Neural cell (in vitro differentiated cells): ENCODE results near the gene PIK3R1. TPM values are rescaled to one million over a fixed set of nuclear protein-coding genes. Genes with fewer than 3 reads are reported as not detected.

ENCODE experiments used
- H2AFZ ChIP-seq: fragments of 200-600, 300-800 bp; sonication (generic), shearing (Covaris generic); 2 replicates; pipeline ENCODE4 v1.6.0; 2014; ENCODE audit warnings: low read depth, mild to moderate bottlenecking, antibody characterized with exemption, low read length, moderate library complexity
- H3F3A ChIP-seq: fragments of 200-600 bp; shearing (Covaris generic); 2 replicates; pipeline ENCODE4 v1.6.1; 2016; ENCODE audit warnings: mild to moderate bottlenecking, moderate library complexity, mixed read lengths, antibody characterized with exemption, low read length; ENCODE audit not compliant: insufficient read depth, poor library complexity, severe bottlenecking
- H3K27ac ChIP-seq: fragments of 200-600, 300-800 bp; sonication (generic), shearing (Covaris generic); 2 replicates; pipeline ENCODE4 v1.5.1; 2014; ENCODE audit warnings: mild to moderate bottlenecking, low read length, moderate library complexity
- H3K27me3 ChIP-seq: fragments of 300-800, 200-600 bp; sonication (generic), shearing (Covaris generic); 2 replicates; pipeline ENCODE4 v1.6.0; 2014; ENCODE audit warnings: mild to moderate bottlenecking, low read depth, low read length, moderate library complexity; ENCODE audit not compliant: insufficient read depth
- H3K36me3 ChIP-seq: fragments of 300-800, 200-600 bp; sonication (generic), shearing (Covaris generic); 2 replicates; pipeline ENCODE4 v1.5.1; 2014; ENCODE audit warnings: mild to moderate bottlenecking, antibody characterized with exemption, low read length, moderate library complexity; ENCODE audit not compliant: insufficient read depth
- H3K4me2 ChIP-seq: fragments of 300-800, 200-600 bp; sonication (generic), shearing (Covaris generic); 2 replicates; pipeline ENCODE4 v1.6.0; 2014; ENCODE audit warnings: mild to moderate bottlenecking, low read length
- H3K4me3 ChIP-seq: fragments of 300-800, 200-600 bp; sonication (generic), shearing (Covaris generic); 2 replicates; pipeline ENCODE4 v1.5.1; 2014; ENCODE audit warnings: mild to moderate bottlenecking, low read length, moderate library complexity
- H3K79me2 ChIP-seq: fragments of 200-600 bp; shearing (Covaris generic); replicated peaks from 2 replicates; pipeline ENCODE4 v1.6.0; 2014; ENCODE audit warnings: mild to moderate bottlenecking, low read length, moderate library complexity; ENCODE audit not compliant: insufficient read depth
- H3K9ac ChIP-seq: fragments of 300-800, 200-600 bp; sonication (generic), shearing (Covaris generic); 2 replicates; pipeline ENCODE4 v1.6.1; 2016; ENCODE audit warnings: mild to moderate bottlenecking, low read length, mixed read lengths
- H3K9me2 ChIP-seq: fragments of 200-600 bp; shearing (Covaris generic); 2 replicates; pipeline ENCODE4 v1.6.1; 2016; ENCODE audit warnings: mild to moderate bottlenecking, low read length, mixed read lengths; ENCODE audit not compliant: insufficient read depth
- H3K9me3 ChIP-seq: fragments of 200-600, 300-800 bp; sonication (generic), shearing (Covaris generic); 2 replicates; pipeline ENCODE4 v1.6.1; 2016; ENCODE audit warnings: mild to moderate bottlenecking, mixed run types, low read length, moderate library complexity, mixed read lengths
- H4K20me1 ChIP-seq: fragments of 200-600 bp; shearing (Covaris generic); 2 replicates; pipeline ENCODE4 v1.6.1; 2016; ENCODE audit warnings: mild to moderate bottlenecking, mixed run types; ENCODE audit not compliant: insufficient read depth
- EP300 ChIP-seq: fragments of 450-650 bp; conservative IDR thresholded peaks from 2 replicates; pipeline ENCODE4 v1.6.1; 2014; ENCODE audit warnings: antibody characterized with exemption, mild to moderate bottlenecking, moderate library complexity; ENCODE audit not compliant: poor library complexity, severe bottlenecking
- EZH2 ChIP-seq: fragments of 200-600, 300-800 bp; shearing (Covaris generic), sonication (generic); IDR thresholded peaks from 2 replicates; pipeline ENCODE4 v1.6.1; 2014; ENCODE audit warnings: antibody characterized with exemption, low read length, borderline replicate concordance, mild to moderate bottlenecking; ENCODE audit not compliant: insufficient read depth, poor library complexity, severe bottlenecking
- MXI1 ChIP-seq: fragments of 450-650 bp; conservative IDR thresholded peaks from 2 replicates; pipeline ENCODE4 v1.6.1; 2014; ENCODE audit warnings: antibody characterized with exemption, mild to moderate bottlenecking; ENCODE audit not compliant: poor library complexity, severe bottlenecking
- POLR2AphosphoS5 ChIP-seq: IDR thresholded peaks from 2 replicates; pipeline ENCODE4 v1.6.1; 2012
- RAD21 ChIP-seq: fragments of 450-650 bp; conservative IDR thresholded peaks from 2 replicates; pipeline ENCODE4 v1.6.1; 2014; ENCODE audit warnings: antibody characterized with exemption, mild to moderate bottlenecking, moderate library complexity
- SMC3 ChIP-seq: fragments of 450-650 bp; conservative IDR thresholded peaks from 2 replicates; pipeline ENCODE4 v1.6.1; 2014; ENCODE audit warnings: antibody characterized with exemption, mild to moderate bottlenecking, moderate library complexity; ENCODE audit not compliant: poor library complexity
- TAF1 ChIP-seq: IDR thresholded peaks from 2 replicates; pipeline ENCODE4 v1.6.1; 2012; ENCODE audit warnings: low read depth
- polyA plus RNA-seq: library from polyadenylated mRNA; depleted of rRNA; stranded (reverse); fragments of >200 nt; gene quantifications from 2 replicates; pipeline ENCODE4 v1.2.3, GENCODE V29; 2014
- TF ChIP-seq, protein P1 (sequence below): IDR thresholded peaks from 2 replicates; pipeline ENCODE4 v1.6.1; 2012; ENCODE audit warnings: borderline replicate concordance
- TF ChIP-seq, protein P2 (sequence below): fragments of 450-650 bp; IDR thresholded peaks from 2 replicates; pipeline ENCODE4 v1.5.1; 2014; ENCODE audit warnings: antibody characterized with exemption, mild to moderate bottlenecking, moderate library complexity; ENCODE audit not compliant: poor library complexity, severe bottlenecking

Gene PIK3R1
- polyA plus RNA-seq, 1 donor from 2014 or later = 41.9 TPM

DNA sequence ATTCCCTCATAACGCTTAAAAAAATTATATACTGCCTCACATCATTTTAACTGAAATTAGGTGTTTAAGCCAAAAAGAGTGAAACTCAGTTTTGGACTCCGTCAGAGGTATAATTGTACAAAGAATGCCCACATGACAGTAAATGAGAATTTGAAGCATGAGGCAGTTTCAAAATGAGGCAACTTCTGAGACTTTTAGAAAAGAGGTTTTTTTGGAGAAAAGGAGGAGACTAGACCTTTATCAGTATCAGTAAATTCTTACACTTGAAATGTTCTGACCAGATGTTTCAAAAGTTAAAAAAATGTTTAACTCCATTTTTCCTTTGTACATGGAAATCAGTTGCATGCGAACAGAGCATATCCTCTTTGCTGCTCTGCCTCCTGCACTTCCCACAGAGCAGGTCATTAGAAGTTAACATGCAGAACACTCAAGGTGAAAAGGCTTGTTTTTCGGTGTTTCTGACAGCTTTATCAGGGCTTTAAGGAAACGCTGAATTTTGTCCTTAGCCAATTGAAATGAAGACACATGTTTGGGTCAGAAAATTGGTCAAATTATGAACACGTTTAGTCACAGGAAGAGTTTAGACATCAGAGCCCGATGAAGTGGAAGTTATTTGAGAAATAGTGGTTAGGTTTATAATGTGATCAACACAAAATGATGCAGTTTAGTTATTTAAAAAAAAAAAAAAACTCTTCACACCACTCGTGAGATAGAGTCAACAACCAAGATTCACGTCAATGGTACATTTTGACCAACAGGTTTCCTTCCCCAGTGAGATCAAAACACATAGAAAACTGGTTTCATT lies 59.5 kb downstream of the PIK3R1 start:
- Histone ChIP-seq H3K4me2 (no peak overlapping the region), H3K27me3 (no peaks in the 10 kb centered on the region)
- no peak for TF ChIP-seq TAF1
- no peak for TF ChIP-seq SMC3
- no peak for TF ChIP-seq EZH2
- no peak for TF ChIP-seq RAD21

DNA sequence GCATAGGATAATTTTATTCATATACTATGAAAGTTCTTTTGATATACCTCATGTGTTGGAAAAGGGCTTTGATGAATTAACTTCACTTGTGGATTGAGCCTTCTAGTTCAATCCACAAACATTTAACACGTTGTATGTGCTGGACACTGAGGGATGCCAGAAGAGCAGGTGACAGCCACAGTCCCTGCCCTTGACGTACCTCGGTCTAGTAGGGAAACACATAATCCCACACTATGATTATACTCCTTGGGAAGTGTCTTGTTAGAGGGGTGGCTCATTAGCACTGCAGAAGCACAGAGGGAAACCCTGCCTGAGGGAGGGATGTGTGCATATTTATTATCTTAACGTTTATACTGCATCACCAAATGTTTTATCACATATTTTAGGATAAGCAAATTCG lies 61.2 kb downstream of the PIK3R1 start:
- Histone ChIP-seq H2AFZ (no peak overlapping the region), H3K9me2 (no peaks in the 10 kb centered on the region), H3K27me3 (no peaks in the 10 kb centered on the region), H3K9ac (no peak overlapping the region), H3K4me3 (no peak overlapping the region), H4K20me1 (no peaks in the 10 kb centered on the region), H3K36me3 (peaks cover 4% of the 10 kb centered on the region), H3K4me2 (no peak overlapping the region), H3F3A (no peaks in the 10 kb centered on the region), H3K79me2 (no peaks in the 10 kb centered on the region), H3K9me3 (no peaks in the 10 kb centered on the region), H3K27ac (no peak overlapping the region)
- TF ChIP-seq RAD21 (no peak), EZH2 (no peak), POLR2AphosphoS5 (no peak), MXI1 (no peak), TAF1 (no peak), SMC3 (no peak), EP300 (no peak)
- TF ChIP-seq, protein P1, sequence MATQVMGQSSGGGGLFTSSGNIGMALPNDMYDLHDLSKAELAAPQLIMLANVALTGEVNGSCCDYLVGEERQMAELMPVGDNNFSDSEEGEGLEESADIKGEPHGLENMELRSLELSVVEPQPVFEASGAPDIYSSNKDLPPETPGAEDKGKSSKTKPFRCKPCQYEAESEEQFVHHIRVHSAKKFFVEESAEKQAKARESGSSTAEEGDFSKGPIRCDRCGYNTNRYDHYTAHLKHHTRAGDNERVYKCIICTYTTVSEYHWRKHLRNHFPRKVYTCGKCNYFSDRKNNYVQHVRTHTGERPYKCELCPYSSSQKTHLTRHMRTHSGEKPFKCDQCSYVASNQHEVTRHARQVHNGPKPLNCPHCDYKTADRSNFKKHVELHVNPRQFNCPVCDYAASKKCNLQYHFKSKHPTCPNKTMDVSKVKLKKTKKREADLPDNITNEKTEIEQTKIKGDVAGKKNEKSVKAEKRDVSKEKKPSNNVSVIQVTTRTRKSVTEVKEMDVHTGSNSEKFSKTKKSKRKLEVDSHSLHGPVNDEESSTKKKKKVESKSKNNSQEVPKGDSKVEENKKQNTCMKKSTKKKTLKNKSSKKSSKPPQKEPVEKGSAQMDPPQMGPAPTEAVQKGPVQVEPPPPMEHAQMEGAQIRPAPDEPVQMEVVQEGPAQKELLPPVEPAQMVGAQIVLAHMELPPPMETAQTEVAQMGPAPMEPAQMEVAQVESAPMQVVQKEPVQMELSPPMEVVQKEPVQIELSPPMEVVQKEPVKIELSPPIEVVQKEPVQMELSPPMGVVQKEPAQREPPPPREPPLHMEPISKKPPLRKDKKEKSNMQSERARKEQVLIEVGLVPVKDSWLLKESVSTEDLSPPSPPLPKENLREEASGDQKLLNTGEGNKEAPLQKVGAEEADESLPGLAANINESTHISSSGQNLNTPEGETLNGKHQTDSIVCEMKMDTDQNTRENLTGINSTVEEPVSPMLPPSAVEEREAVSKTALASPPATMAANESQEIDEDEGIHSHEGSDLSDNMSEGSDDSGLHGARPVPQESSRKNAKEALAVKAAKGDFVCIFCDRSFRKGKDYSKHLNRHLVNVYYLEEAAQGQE = no peak
- TF ChIP-seq, protein P2, sequence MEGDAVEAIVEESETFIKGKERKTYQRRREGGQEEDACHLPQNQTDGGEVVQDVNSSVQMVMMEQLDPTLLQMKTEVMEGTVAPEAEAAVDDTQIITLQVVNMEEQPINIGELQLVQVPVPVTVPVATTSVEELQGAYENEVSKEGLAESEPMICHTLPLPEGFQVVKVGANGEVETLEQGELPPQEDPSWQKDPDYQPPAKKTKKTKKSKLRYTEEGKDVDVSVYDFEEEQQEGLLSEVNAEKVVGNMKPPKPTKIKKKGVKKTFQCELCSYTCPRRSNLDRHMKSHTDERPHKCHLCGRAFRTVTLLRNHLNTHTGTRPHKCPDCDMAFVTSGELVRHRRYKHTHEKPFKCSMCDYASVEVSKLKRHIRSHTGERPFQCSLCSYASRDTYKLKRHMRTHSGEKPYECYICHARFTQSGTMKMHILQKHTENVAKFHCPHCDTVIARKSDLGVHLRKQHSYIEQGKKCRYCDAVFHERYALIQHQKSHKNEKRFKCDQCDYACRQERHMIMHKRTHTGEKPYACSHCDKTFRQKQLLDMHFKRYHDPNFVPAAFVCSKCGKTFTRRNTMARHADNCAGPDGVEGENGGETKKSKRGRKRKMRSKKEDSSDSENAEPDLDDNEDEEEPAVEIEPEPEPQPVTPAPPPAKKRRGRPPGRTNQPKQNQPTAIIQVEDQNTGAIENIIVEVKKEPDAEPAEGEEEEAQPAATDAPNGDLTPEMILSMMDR = no peak

More for the DNA sequence above, 59.5 kb downstream of the PIK3R1 start:
- Histone ChIP-seq H3K36me3 (peaks cover 4% of the 10 kb centered on the region), H2AFZ (no peak overlapping the region), H3F3A (no peaks in the 10 kb centered on the region), H4K20me1 (no peaks in the 10 kb centered on the region), H3K27ac (no peak overlapping the region), H3K9ac (no peak overlapping the region), H3K79me2 (peaks cover 8% of the 10 kb centered on the region), H3K4me3 (no peak overlapping the region), H3K9me3 (no peaks in the 10 kb centered on the region), H3K9me2 (no peaks in the 10 kb centered on the region)
